Aorta (tissue), 5 donors: ENCODE measurements around the gene CTCF. TPM values are rescaled to one million over a fixed set of nuclear protein-coding genes. Genes with fewer than 3 reads are reported as not detected.

Experiments
- ATAC-seq: fragments of 200-7000 bp; cut with Tn5 transposase; one replicate; pipeline ENCODE4 v1.9.1; 2022; ENCODE audit warnings: moderate library complexity; ENCODE audit not compliant: low FRiP score
- DNase-seq, 2 donors: peaks; one replicate each; pipeline ENCODE4 v3.0.0-alpha.2; 2020
- H3K27ac ChIP-seq, 2 donors: one replicate each; pipeline ENCODE4 v1.5.1; 2013; ENCODE audit warnings: low read length in 2 of 2, mild to moderate bottlenecking in 2 of 2, moderate library complexity in 2 of 2, control low read depth in 1 of 2, inconsistent platforms in 1 of 2, low read depth in 1 of 2
- H3K27me3 ChIP-seq, 2 donors: one replicate each; pipeline ENCODE4 v1.6.1; 2013; ENCODE audit warnings: control low read depth in 1 of 2, low read length in 1 of 2, mild to moderate bottlenecking in 1 of 2, moderate library complexity in 1 of 2; ENCODE audit not compliant: insufficient read depth in 2 of 2, control insufficient read depth in 1 of 2
- H3K36me3 ChIP-seq, 2 donors: one replicate each; pipeline ENCODE4 v1.6.1; 2013; ENCODE audit warnings: control low read depth in 1 of 2, low read length in 1 of 2, mild to moderate bottlenecking in 1 of 2; ENCODE audit not compliant: insufficient read depth in 2 of 2, control insufficient read depth in 1 of 2
- H3K4me1 ChIP-seq, 2 donors: one replicate each; pipeline ENCODE4 v1.6.1; 2013; ENCODE audit warnings: low read length in 2 of 2, control low read depth in 1 of 2, mild to moderate bottlenecking in 1 of 2, moderate library complexity in 1 of 2; ENCODE audit not compliant: insufficient read depth in 2 of 2, control insufficient read depth in 1 of 2
- H3K4me3 ChIP-seq, 2 donors: one replicate each; pipeline ENCODE4 v1.5.1; 2013; ENCODE audit warnings: low read length in 2 of 2, control low read depth in 1 of 2, mild to moderate bottlenecking in 1 of 2
- H3K9me3 ChIP-seq: one replicate; pipeline ENCODE4 v1.6.1; 2013; ENCODE audit warnings: mild to moderate bottlenecking, low read length; ENCODE audit not compliant: control insufficient read depth
- WGBS, 2 donors: extraction: QIAGEN DNeasy Blood & Tissue Kit; methylation state at CpG; one replicate each; pipeline ENCODE4 v1.1.7; 2013; 5-methylcytosine and 5-hydroxymethylcytosine counted together
- intact Hi-C, 2 donors: fragments of 100-400 bp; cut with DNase I; formaldehyde crosslinking; loops; one replicate each; pipeline versions ENCODE4 v1.14.2 to v1.15.0; 2022
- polyA plus RNA-seq, 2 donors: library from polyadenylated mRNA; stranded (reverse); fragments of 200-250 nt; gene quantifications; one replicate each; pipeline ENCODE4 v1.2.3, GENCODE V29; 2013
- total RNA-seq, 2 donors: library from RNA; stranded (reverse); fragmentation: NEBNext Ultra II Directional; extraction: Animal tissue kit (Norgen Biotek cat#: 25700); gene quantifications; one replicate each; pipeline ENCODE4 v1.2.1, GENCODE V29; 2021
- donor health status: healthy with polysubstance abuse.
- donor health status: Bipolar disorder and iron deficiency.
- donor health status: DM: no; HTN: no; CAD: no.
- donor health status: DM: no; HTN: no; CAD: no.
- donor health status: DM: yes; HTN: yes; CAD: no.

Gene CTCF
- total and polyA plus RNA-seq, 4 donors, result 16.5 to 35.8 (median 27.1) TPM

GRCh38 chr16:67545665-67546024 is 16.7 kb upstream of the CTCF start:
- no peak for ATAC-seq
- Histone ChIP-seq H3K4me3 (no peak overlapping the region), H3K36me3 (peaks cover 0 to 2% of the 10 kb centered on the region in 2 donors), H3K4me1 (no peaks in the 10 kb centered on the region), H3K27ac (no peak overlapping the region), H3K9me3 (no peaks in the 10 kb centered on the region), H3K27me3 (no peaks in the 10 kb centered on the region)
- intact Hi-C loops, result loop anchor here in 1 of 2 donors (5.0 kb wide), 1 partner anchor 122 kb away; the partner anchor contains the start of genes C16orf86 and ENKD1
- peak in 1 of 2 donors; percentile 66 for DNase-seq
- WGBS, 2 donors, result 86 to 88% methylated on average over 14 of the region's 14 CpGs

GRCh38 chr16:67546091-67546501 is 16.2 kb upstream of the CTCF start:
- DNase-seq (no peak), ATAC-seq (no peak)
- WGBS, 2 donors, result 64 to 75% methylated on average over 3 to 7 of the region's 7 CpGs
- H3K27ac ChIP-seq, result no peak overlapping the region
- no peaks in the 10 kb centered on the region for H3K27me3 ChIP-seq
- no peaks in the 10 kb centered on the region for H3K4me1 ChIP-seq
- no peak overlapping the region for H3K4me3 ChIP-seq
- no peaks in the 10 kb centered on the region for H3K9me3 ChIP-seq
- H3K36me3 ChIP-seq, result peaks cover 0 to 2% of the 10 kb centered on the region in 2 donors
- intact Hi-C loops, result loop anchor here in 1 of 2 donors (5.0 kb wide), 1 partner anchor 121 kb away; the partner anchor contains the start of genes C16orf86 and ENKD1

- no peaks in the 10 kb centered on the region for H3K27me3 ChIP-seq
- no peak overlapping the region for H3K27ac ChIP-seq
- intact Hi-C loops, result loop anchor here in 1 of 2 donors (5.0 kb wide), 1 partner anchor 120 kb away; the partner anchor contains the start of genes C16orf86 and ENKD1
- no peaks in the 10 kb centered on the region for H3K4me1 ChIP-seq
- peaks cover 0 to 2% of the 10 kb centered on the region in 2 donors for H3K36me3 ChIP-seq
- WGBS, 2 donors, result 19 to 24% methylated on average over 7 of the region's 7 CpGs
- DNase-seq (peak; percentile 76 to 93), ATAC-seq (peak; percentile 67)
- no peaks in the 10 kb centered on the region for H3K9me3 ChIP-seq
- no peak overlapping the region for H3K4me3 ChIP-seq
Measured at GRCh38 chr16:67546761-67547422, 15.4 kb upstream of the CTCF start.

- peak; percentile 5 for ATAC-seq
- peak in 1 of 2 donors; percentile 70 for DNase-seq
- Histone ChIP-seq H3K4me3 (no peak overlapping the region), H3K27me3 (no peaks in the 10 kb centered on the region), H3K9me3 (no peaks in the 10 kb centered on the region), H3K4me1 (no peaks in the 10 kb centered on the region), H3K27ac (no peak overlapping the region), H3K36me3 (peaks cover 0 to 2% of the 10 kb centered on the region in 2 donors)
- intact Hi-C loops, result loop anchor here in 1 of 2 donors (5.0 kb wide), 1 partner anchor 120 kb away; the partner anchor contains the start of genes C16orf86 and ENKD1
- 68 to 70% methylated on average over 16 of the region's 16 CpGs for WGBS, 2 donors
Measured at GRCh38 chr16:67547423-67548264, 14.7 kb upstream of the CTCF start.

DNA sequence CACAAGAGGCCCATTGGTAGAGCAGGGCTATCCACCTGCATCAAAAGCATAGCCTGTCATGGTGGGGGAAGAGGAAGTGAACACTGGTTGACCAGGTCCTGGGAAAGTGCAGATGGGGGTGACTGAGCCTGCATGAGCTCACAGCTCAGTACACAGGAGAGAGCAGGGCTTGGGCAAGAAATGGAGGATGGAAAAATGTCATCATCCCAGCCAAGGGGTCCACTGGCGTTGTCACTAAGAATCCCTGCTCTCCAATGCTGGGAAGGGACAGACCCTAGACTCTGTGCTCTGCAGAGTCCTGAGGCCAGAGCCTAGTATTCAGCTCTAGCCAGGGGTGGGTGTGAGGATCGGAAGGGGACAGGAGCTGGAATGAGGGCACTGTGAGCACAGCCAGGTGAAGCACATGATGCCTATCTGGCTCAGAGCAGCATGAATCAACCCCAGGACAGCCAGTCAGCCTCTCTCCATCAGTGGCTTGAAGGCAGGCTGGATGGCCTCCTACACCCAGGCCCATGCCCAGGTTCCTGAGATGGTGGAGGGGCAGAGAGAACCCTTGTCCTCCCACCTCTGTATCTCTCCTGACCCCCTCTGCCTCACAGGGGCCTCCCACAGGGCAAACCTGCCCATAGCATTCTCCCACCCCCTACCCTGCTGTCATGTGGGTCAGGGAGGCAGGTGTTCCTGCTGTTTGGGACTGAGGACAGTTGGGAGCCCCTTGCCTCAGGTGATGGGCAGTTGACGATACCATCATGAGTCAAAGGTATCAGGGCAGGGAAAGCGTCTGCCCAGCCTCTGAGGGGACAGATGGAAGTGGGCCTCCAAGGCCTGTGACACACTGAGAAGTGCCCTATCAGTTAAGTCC is 13.8 kb upstream of the CTCF start:
- Histone ChIP-seq H3K36me3 (peaks cover 0 to 2% of the 10 kb centered on the region in 2 donors), H3K9me3 (no peaks in the 10 kb centered on the region), H3K27me3 (no peaks in the 10 kb centered on the region), H3K4me3 (no peak overlapping the region), H3K27ac (no peak overlapping the region), H3K4me1 (no peaks in the 10 kb centered on the region)
- intact Hi-C loops, result loop anchor here in 1 of 2 donors (5.0 kb wide), 1 partner anchor 119 kb away; the partner anchor contains the start of genes C16orf86 and ENKD1
- WGBS, 2 donors, result 79 to 80% methylated on average over 4 of the region's 4 CpGs
- ATAC-seq (peak; percentile 9), DNase-seq (peak in 1 of 2 donors; percentile 53)

- no peaks in the 10 kb centered on the region for H3K27me3 ChIP-seq
- H3K27ac ChIP-seq, result no peak overlapping the region
- H3K36me3 ChIP-seq, result peaks cover 0 to 2% of the 10 kb centered on the region in 2 donors
- intact Hi-C loops, result loop anchor here in 1 of 2 donors (5.0 kb wide), 1 partner anchor 118 kb away; the partner anchor contains the start of genes C16orf86 and ENKD1
- WGBS, 2 donors, result 69 to 71% methylated on average over 4 of the region's 4 CpGs
- no peak for ATAC-seq
- no peak overlapping the region for H3K4me3 ChIP-seq
- H3K9me3 ChIP-seq, result no peaks in the 10 kb centered on the region
- DNase-seq, result peak in 1 of 2 donors; percentile 26
- H3K4me1 ChIP-seq, result no peaks in the 10 kb centered on the region
Measured at GRCh38 chr16:67549240-67549639, 13.1 kb upstream of the CTCF start.

GRCh38 chr16:67549936-67550335 is 12.4 kb upstream of the CTCF start:
- Histone ChIP-seq H3K27ac (no peak overlapping the region), H3K27me3 (no peaks in the 10 kb centered on the region), H3K4me3 (no peak overlapping the region), H3K4me1 (no peaks in the 10 kb centered on the region), H3K9me3 (no peaks in the 10 kb centered on the region), H3K36me3 (peaks cover 0 to 2% of the 10 kb centered on the region in 2 donors)
- intact Hi-C loops, result loop anchor here in 1 of 2 donors (5.0 kb wide), 1 partner anchor 117 kb away; the partner anchor contains the start of genes C16orf86 and ENKD1
- 9 to 32% methylated on average over 1 of the region's 1 CpG for whole genome bisulfite sequencing, 2 donors
- no peak for ATAC-seq
- peak in 1 of 2 donors; percentile 48 for DNase-seq

DNA sequence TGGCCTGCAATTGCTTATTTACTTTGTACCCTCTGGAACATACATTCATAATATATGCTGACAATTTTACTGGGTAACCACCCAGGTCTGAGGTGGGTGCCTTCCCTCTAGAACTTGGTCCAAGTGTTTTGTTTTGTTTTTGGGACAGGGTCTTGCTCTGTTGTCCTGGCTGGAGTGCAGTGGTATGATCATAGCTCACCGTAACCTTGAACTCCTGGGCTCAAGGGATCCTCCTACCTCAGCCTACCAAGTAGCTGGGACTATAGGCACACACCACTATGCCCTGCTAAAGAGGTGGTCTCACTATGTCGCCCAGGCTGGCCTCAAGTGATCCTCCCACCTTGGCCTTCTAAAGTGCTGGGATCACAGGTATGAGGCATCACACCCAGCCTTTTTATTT is 11.2 kb upstream of the CTCF start:
- Histone ChIP-seq H3K27me3 (no peaks in the 10 kb centered on the region), H3K4me3 (no peak overlapping the region), H3K36me3 (no peaks in the 10 kb centered on the region), H3K9me3 (no peaks in the 10 kb centered on the region), H3K4me1 (no peaks in the 10 kb centered on the region), H3K27ac (no peak overlapping the region)
- WGBS, 2 donors, result 96 to 100% methylated on average over 2 of the region's 2 CpGs
- DNase-seq (no peak), ATAC-seq (no peak)
- intact Hi-C loops, result no loop called here
